ENCODE results near the gene MYO1D.

Gene MYO1D

DNA sequence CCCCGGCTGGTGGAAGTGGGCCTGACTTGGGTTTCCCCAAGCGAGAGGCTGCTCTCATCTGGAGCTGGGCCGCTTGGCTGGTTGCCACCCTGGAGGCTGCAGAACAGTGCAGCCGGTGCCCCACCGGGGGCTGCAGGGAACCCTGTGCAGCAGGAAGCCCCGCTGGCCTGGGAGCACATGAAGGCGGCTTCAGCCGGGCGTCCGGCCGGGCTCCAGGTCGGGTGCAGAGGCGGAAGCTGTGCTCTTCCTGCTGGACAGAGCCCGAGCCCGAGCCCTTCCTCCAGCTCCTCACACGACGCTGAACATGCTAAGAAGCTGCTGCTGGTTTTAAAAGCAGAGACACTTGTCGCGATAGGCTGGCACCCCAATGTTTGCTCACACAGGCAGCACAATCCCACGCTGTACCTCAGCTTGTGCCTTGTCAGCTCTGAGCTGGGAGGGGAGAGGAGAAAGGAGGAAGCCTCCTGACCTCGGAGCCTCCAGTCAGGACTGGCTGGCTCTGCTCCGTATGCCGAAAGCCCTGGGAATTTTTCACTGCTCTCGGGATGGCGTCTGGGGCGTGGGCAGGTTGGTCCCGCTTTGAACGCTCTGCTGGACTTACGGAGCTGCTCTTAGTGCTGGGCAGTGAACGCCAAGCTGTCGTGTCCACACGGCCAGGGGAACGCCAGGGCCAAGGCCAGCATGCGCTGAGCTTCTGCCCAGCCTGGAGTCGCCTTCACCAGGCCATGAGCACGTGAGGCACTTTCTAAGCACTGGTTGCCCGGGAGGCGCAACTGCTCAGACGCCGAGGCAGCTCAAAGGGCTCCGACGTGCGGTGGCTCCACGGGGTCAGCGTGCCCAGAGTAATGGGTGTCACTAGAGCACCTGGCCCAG lies 381.3 kb downstream of the MYO1D start:
- DNase-seq: no peak

DNA sequence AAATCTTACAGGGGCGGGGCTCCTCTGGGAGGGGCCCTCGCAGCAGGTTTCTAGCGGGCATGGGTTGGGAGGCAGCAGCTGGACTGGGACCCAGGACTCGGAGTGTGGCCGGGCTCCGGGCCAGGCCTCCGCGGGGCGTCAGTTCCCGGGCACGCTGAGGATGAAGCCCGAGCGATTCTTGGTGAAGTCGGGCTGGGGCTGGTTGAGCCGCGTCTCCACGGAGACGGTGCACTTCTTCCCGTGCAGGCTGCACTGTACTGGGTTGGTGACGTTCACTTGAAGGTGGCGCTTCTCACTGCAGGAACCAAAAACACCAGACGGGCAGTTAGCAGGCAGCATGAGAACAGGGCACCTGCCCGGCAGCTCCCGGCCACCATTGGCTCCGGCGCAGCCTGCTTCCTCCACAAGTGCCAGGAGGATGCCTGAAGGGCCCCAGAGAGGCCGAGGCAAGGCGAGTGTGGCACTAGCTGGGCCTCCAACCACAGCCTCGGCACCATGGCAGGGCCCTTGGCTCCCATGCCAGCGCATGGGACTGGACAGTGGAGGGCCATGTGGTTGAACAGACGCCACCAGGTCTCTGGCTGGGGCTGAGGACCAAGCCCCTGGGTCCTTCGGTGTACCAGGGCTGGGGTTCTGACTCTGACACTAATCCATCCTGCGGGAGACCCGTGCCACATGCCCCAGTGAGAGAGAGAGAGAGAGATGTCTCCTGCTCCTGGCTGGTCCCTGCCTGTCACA lies 382.1 kb downstream of the MYO1D start:
- DNase-seq: no peak

DNA sequence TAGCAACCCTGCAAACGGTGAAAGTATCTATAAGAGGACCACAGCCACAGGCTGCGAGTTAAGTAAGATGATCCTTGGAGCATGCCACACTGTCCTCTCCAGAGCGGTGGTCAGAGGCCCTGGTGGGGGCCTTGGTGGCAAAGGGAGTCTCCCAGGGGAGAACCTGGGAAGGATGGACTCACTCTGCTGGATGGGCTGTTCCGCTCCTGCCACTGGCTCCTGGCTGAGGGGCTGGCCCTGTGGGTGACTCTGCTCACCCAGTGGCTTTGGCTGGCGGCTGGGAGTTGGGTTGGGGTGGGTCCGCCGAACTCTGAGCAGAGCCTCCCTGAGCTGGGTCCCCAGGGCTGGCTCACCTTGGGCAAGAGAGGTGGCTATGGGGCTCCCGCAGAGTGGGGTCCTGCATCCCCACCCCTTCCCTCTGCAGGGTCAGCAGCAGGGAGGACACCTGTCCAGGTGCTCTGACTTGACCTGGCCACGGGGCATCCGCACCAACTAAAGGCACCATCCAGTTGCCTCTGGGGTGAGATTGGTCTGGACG lies 382.9 kb downstream of the MYO1D start:
- no peak for DNase-seq

DNA sequence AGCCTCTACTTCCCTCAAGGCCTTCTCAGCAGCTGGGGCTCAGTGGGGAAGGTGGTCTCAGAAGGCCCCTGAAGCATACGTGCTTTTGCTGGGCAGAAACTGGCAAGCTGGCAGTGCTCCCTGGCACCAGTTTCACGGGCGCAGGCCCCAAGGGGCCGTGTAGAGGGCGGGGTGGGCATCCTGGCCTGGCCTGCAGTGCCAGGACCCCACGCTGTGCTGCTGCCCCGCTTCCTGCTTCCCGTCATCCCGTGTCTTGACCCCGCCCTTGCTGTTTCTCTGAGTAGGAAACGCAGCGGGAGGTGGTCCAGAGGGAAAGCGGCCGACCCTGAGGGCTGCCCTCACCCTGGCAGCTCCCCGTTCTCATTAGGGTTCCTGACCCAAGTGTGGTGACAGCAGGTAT lies 383.4 kb downstream of the MYO1D start:
- DNase-seq: no peak

DNA sequence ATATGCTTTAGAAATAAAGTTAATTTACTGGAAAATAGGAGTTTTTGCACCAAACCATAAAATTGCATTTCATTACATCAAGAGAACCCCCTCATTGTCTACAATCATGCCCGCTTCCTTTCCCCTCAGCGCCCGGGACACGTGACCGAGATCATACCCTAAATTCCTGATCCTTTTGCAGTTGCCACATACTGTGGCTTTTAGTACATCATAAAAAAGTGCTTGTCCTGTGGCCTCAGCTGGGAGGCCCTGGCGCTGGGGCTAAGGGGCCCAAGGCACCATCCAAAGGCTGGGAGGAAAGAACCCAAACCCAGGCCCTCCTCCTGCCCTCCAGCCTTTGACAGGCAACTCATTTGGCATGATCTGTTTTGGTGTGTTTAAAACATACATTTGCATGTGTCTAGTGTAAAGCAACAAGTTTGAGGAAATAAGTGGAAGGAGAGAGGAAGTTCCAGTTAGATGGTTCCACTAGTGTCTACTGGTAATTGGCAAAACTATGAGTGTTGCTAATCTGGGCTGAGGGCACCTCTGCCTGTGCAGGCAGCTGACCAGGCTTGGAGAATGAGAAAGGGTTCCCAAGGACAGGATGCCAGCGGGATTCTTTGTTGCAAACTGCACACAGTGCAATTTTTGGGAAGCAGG lies 384.2 kb downstream of the MYO1D start:
- no peak for DNase-seq

DNA sequence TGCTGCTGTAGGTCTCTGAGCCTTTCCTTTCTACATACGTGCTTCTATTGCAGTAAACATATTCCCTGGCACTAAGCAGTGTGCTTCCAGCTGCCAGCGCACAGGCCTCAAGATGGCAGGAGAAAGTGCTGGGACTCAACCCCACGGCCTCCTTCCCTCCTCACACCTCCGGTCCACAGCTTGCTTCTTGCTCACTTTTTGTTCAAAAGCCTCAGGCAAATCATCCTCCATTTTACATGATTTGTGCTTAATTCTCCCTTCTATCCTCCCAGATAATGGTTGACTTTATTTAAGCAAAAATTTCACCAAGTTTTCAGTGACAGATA lies 384.7 kb downstream of the MYO1D start:
- DNase-seq: no peak

DNA sequence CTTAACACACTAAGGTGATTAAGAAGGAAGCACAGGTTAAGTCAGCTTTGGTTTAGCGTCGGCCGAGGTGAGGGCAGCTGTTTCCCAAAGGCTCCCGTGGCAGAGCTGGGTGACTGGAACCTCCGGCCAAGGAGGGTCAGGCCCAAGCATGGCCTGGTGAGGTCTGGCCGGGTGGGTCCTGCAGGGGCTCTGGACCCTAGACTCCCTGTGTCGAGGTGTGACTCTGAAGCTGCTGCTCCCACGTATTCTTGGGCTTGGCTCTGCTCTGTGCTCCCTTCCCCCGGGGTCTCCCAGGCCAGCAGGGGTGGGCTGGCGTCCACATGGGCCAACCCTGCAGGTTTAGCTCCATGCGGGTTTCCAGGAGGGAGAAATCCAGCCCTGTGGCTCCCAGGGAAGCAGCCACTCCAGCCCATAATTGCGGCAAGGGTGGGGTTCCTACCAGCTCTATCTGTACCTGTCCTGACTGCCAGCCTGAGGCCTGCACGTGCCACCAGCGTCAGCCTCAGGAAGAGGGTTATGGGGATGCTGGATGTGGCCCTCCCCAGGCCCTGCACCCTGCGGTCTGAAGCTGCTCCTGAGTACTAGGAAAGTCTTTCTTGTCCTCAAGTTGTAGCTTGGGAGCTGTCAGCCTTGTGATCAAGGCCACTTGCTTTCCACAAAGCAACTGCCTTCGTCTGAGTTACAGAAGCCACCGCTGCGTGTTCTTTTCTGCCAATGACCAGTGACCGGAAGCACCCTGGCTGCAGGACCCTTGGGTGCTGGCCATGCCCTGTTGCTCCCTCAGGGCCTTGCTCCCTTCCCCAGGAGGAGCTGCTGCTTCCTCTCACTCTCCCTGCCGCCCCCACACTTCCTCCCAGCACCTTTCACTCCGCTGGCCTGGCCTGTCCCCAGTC lies 385.3 kb downstream of the MYO1D start:
- DNase-seq: peak; percentile 53

DNA sequence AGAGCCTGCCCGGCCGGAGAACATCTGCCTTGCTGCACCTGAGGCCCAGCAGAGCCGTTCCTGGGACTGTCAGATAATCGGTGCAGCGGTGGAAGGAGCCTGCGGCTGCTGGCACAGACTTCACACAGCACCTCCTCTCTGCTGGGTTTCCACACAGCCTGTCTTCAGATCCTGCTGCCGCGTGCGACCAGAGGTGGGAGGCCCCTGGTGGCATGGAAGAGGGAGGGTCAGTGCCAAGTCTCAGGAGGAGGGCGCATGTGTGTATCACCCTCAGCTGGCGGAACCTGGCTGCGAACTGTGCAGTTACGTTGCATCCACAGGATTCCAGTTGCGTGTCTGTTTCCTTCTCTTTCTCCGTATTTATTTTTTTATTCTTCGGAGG lies 386.8 kb downstream of the MYO1D start:
- no peak for DNase-seq

DNA sequence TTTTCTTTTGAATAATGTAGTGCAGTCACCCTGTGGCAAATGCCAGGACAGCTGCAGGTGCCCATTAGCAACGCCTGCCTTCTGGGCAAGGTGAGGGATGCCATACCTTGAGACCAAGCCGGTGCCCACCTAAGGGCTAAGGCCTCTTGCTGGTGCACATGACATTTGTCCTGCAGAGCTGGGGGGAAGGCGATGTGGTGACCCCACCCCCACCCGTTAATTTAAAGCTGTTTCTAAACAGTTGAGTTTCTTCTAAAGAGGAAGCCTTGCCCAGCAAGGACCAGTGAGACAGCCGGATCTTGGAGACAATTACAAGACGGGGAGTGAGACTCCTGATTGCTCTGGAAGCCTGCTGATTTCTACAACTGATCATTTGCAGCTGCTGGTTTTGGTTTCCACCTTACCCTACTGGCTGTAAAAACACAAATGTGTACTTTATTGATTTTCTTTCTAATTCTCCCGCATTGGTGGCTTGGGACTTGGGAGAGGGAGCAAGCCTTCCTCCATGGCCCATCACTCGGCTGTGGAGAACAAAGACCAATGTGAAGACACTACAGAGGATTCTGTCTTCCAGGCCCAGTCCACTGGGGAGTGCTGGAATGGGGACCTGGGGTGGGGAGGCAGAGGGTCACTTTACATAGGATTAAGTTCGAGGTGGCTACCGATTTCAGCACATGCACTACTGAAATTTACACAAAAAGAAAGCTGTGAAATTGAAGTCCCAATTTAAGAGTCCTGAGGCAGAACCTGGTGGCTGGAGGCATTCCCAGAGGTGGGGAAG lies 387.4 kb downstream of the MYO1D start:
- no peak for DNase-seq

DNA sequence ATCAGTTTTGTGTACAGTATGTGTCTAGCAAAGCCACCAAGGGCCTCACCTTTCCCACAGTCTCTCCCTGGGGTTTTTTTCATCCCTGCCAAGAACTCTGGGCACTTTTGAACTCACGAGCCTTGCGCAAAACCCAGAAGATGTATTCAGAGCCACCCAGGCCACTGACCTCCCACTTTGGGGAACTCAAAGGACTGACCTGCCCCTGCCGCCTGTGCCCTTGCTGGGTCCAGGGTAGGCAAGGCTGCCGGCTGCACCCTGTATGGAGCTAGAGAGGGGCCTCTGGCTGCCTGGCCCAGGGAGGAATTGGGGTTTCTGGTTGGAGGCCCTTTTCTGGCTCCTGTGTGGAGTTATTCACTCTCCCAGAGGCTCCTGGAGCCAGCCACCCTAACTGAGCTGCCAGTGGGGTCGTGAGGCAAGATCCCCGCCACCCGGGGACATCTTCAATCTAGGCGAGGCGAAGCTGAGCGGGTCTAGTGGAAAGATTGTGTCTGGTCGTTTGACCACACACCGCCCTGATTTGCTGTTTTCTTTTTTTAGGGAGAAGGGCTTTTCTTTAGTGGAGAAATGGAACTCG lies 388.2 kb downstream of the MYO1D start:
- no peak for DNase-seq

DNA sequence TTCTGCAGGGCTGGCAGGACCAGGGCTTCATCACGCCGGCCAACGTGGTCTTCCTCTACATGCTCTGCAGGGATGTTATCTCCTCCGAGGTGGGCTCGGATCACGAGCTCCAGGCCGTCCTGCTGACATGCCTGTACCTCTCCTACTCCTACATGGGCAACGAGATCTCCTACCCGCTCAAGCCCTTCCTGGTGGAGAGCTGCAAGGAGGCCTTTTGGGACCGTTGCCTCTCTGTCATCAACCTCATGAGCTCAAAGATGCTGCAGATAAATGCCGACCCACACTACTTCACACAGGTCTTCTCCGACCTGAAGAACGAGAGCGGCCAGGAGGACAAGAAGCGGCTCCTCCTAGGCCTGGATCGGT lies 388.8 kb downstream of the MYO1D start:
- no peak for DNase-seq

DNA sequence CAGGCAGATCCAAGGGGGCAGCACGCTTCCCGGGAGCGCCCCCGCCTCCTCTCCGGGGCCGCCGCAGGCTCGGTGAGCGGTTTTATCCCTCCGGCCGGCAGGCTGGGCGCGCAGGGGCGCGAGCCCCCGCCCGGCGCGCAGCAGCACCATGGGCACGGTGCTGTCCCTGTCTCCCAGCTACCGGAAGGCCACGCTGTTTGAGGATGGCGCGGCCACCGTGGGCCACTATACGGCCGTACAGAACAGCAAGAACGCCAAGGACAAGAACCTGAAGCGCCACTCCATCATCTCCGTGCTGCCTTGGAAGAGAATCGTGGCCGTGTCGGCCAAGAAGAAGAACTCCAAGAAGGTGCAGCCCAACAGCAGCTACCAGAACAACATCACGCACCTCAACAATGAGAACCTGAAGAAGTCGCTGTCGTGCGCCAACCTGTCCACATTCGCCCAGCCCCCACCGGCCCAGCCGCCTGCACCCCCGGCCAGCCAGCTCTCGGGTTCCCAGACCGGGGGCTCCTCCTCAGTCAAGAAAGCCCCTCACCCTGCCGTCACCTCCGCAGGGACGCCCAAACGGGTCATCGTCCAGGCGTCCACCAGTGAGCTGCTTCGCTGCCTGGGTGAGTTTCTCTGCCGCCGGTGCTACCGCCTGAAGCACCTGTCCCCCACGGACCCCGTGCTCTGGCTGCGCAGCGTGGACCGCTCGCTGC lies 389.3 kb downstream of the MYO1D start:
- DNase-seq: no peak

DNA sequence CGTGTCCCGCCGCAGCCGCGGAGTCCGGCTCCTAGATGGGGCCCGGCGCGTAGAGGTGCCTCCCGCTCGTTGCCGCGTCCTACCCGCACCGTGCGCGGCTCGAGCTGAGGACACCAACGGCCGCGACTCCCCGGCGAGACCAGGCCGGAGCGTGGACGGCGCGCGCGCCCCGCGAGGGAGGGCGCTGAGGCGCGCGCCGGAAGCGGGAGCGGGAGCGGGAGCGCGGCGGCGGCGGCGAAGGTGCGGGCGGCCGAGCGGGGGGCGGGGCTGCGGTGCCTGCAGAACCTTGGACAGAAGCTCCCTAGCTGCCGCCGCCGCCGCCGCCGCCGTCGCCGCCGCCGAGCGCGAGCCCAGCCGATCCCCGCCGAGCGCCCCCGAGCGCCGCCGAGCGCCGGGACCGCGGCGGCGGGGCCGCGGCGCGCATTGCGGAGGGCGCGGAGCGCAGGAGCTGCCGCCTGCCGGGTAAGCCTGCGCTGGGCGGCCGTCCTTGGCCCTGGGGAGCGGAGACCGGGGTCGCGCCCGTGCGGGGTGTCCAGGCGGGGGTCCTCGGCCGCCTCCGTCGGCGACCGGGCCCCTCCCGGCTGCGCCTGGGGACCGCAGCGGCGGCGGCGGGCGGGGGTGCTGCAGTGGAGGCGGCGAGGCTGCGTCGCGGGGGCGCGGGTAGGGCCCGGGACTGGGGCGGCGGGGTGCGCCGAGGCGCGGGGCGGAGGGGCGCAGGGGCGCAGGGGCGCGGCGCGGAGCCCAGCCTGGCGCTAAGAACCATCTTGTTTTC lies 390.0 kb downstream of the MYO1D start, which contains the start of gene CDK5R1:
Gene CDK5R1, plus strand, starts transcription at position 293 of the 772 bp plus-strand sequence. CDS start 628 bp downstream, outside the sequence.
- DNase-seq: peak; percentile 78

DNA sequence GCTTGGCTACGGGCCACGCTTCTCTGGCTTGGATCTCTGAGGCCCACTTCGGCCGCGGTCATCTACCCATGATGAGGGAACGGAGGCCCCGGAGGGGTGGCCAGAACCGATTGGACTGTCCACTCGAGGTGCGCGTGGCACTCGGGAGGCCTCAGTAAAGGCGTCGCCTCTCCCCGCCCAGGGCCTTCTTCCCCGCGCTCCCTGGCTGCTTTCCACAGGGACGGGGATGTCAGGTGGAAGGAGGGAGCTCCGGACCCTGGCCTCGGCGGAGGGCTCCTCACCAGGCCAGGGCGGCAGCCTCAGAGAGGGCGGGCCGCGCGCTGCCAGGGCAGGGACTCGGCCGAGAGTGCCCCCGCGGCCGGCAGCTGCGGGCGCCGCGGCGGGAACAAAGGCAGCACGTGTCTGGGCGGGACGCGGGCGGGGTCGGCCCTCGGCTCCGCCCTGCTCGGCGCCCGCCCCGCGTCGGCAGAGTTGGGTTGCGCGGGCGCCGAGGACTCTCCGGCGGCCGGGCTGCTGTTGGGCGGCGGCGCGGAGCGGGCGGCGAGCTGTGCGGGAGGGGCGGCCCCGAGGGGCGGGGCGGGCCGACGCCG lies 390.7 kb downstream of the MYO1D start:
- peak; percentile 76 for DNase-seq

DNA sequence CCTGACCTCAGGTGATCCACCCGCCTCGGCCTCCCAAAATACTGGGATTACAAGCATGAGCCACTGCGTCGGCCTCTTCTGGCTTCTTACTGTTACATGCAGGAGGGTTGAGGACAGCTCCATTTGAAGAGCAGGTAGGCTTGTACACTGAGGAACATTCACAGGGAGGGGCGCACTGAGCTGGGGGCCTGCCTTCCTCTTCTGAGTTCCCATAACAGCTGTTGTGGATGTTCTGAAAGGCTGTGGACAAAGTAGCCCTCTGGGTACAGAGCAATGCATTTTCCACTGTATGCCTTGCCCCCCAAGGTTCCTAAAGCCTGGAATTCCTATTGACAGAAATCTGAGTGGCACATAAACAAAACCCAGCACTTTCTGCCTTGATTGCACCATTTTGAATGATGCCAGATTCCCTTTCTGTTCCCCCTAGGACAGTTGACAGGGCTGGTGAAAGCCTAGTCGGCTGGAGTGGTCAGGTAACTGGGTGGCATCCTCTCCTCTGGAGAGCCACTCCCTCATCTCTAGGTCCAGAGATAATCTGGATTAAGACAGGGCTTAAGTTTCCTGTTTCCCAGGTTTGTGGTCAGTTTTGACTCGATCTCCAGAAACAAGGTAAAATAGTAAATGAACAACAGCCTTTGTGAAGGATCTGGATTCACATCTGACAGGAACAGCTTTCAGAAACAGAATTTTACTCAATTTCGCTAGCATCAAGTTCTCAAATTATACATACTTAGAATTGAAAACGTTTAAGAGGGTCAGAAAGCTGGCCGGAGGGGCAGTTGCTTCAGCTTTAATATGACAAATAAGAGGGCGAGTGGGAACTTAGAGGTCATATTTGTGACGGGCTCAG lies 391.4 kb downstream of the MYO1D start:
- DNase-seq: no peak

DNA sequence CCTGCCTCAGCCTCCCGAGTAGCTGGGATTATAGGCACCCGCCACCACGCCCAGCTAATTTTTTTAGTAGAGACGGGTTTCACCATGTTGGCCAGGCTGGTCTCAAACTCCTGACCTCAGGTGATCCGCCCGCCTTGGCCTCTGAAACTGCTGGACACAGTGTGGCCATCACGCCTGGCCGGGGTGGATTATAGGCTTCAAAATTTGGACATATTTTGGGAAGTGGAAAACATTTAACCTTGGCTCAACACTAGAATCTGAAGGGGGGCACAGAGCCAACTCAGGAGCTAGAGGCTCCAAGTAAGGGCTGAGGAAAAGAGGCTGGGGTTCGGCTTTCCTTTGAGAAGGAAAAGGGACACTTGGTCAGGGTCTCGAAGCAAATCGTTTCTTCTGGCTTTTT lies 392.3 kb downstream of the MYO1D start:
- no peak for DNase-seq

DNA sequence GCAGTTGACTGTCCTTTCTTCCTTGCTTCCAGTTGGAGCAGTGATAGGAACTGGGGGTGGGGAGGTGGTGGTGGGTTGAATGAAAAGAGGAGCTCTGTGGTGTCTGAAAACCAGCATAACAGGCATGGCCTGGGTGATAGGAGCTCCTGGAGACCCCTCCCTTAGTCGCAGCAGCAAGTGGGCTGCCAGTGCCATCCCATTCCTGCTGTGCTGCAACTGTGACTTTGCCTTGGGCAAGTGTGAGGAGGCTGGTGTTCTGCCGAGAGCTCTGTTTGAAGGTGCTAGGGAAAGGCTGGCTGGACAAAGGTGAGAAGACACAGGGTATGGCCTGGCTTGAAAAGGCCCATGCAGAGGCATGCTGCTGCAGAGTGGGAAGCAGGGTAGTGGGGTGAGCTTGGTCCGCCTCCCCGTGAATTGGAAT lies 392.9 kb downstream of the MYO1D start:
- no peak for DNase-seq

DNA sequence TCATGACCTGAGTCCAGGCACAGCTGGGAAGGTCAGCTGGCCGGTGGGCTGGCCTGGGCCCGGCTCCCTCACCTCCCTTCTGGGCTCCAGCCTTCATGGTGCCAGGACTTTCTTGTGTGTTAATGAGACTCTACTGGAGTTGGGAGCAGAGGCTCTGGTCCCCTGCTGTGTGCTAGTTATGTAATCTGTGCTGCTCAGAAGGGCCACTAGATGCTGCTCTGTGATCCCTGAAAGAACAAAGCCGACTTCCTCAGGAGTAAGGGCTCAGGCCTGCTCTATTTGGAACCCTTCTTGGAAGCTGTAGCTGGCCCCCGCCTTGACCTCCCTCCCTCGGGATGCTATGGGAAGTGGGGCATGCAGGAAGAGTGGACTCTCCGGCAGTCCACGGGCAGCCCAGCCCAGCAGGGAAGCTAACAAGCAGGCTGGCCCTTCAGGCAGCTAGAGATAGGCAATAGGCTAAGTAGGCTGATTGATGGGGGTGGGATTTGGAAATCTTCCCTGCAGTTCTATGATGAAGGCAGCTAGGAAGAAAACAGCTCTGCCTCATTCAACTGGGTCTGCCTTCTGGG lies 393.4 kb downstream of the MYO1D start:
- DNase-seq: no peak
